ENCODE data around the gene MAIP1.

MAIP1 gene

DNA sequence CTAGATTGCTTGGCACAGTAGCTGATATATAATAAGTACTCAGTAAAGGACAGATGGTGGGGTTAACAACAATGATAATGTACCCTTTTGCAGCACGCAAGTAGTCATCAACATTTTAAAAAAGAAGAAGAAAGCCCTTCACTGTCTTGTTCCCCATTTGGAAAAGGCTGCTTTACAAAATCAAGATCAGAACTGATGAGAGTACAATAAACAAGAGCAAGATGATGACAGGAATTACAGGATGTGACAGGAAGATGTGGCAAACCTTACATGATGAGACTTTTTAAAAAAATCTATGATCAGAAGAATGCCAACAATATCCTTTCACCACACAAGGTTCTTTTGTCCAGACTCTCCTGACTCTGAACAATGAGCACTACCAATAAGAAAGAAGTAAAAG lies 9.2 kb upstream of the MAIP1 start:
- no peak for DNase-seq (ENCODE audit: low read depth in 4 of 4, low spot score in 1 of 4)

GRCh38 chr2:199946836-199947235 lies 8.5 kb upstream of the MAIP1 start:
- DNase-seq (ENCODE audit: low read depth in 4 of 4, low spot score in 1 of 4): no peak

DNA sequence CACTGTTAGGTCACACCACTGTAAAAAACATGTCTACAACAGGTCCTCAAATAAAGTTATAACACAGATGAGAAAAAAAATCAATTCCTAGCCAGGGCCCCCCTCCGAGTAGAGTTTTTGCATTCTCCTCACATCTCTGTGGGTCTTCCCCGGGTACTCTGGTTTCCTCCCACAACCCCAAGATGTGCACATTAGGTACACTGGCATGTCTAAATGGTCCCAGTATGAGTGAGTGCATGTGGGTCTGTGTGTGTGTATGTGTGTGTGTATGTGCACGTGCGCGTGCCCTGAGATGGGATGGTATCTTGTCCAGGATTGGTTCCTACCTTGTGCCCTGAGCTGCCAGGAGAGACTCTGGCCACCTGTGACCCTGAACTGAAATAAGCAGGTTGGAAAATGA lies 5.0 kb upstream of the MAIP1 start:
- no peak for DNase-seq (ENCODE audit: low read depth in 4 of 4, low spot score in 1 of 4)

GRCh38 chr2:199951023-199951422 lies 4.4 kb upstream of the MAIP1 start:
- DNase-seq (ENCODE audit: low read depth in 4 of 4, low spot score in 1 of 4): no peak

GRCh38 chr2:199955007-199955338 lies 409 bp upstream of the MAIP1 start:
- DNase-seq (ENCODE audit: low read depth in 4 of 4, low spot score in 1 of 4): no peak

DNA sequence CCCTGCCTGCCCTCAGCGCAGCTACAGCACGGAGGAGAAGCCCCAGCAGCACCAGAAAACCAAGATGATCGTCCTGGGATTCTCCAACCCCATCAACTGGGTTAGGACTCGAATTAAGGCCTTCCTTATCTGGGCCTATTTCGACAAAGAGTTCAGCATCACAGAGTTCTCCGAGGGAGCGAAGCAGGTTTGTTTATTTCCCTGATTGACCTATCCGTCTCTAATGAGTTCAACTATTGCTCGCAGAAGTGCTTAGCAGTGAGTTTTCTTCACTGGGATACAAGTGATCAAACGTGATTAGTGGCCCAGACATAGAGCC lies 639 bp downstream of the MAIP1 start:
- DNase-seq (ENCODE audit: low read depth in 4 of 4, low spot score in 1 of 4): no peak

GRCh38 chr2:199958014-199958413 lies 2.6 kb downstream of the MAIP1 start:
- no peak for DNase-seq (ENCODE audit: low read depth in 4 of 4, low spot score in 1 of 4)

- no peak for DNase-seq (ENCODE audit: low read depth in 4 of 4, low spot score in 1 of 4)
Measured at GRCh38 chr2:199962203-199962602, 6.8 kb downstream of the MAIP1 start.

DNA sequence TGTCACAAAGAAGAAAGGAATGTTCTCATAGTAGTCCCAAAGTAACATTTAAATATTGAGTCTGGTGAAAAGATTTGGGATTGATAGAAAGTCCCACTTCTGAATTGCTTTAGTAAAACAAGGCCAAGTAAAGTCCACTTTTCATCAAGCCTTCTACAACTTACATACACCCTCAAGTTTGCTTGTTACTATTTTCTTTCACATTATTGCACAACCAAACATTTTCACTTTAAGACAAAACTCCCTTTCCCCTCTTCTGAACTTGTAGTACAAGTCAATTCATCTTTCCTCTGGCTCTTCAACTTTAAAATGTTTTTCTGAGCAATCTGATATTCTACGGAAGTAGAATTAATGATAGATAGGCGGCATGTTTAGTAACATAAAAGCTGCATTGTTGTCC lies 11.0 kb downstream of the MAIP1 start:
- DNase-seq (ENCODE audit: low read depth in 4 of 4, low spot score in 1 of 4): no peak

- DNase-seq (ENCODE audit: low read depth in 4 of 4, low spot score in 1 of 4): no peak
Measured at GRCh38 chr2:199966976-199967375, 11.6 kb downstream of the MAIP1 start.

DNA sequence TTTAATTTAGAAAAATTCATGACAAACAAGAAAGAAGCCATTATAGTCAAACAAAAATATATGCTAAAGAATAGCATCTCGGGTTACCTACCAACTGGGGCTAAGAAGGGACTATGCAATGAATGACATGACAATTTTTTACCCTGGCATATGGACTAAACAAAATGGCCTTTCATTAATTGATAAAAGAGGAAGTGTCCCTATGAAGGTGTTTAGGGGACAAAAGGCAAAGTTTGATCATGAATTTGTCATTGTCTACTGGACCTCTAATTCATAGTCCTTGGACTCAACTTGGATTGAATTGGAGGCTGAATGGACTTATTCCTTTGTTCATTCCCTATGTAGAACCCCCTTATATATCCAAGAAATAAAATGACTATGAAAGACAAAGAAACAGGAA lies 12.7 kb downstream of the MAIP1 start:
- DNase-seq (ENCODE audit: low read depth in 4 of 4, low spot score in 1 of 4): no peak

GRCh38 chr2:199972088-199972626 lies 16.8 kb downstream of the MAIP1 start:
- DNase-seq (ENCODE audit: low read depth in 4 of 4, low spot score in 1 of 4): no peak

GRCh38 chr2:199973703-199974102 lies 18.3 kb downstream of the MAIP1 start:
- no peak for DNase-seq (ENCODE audit: low read depth in 4 of 4, low spot score in 1 of 4)

DNA sequence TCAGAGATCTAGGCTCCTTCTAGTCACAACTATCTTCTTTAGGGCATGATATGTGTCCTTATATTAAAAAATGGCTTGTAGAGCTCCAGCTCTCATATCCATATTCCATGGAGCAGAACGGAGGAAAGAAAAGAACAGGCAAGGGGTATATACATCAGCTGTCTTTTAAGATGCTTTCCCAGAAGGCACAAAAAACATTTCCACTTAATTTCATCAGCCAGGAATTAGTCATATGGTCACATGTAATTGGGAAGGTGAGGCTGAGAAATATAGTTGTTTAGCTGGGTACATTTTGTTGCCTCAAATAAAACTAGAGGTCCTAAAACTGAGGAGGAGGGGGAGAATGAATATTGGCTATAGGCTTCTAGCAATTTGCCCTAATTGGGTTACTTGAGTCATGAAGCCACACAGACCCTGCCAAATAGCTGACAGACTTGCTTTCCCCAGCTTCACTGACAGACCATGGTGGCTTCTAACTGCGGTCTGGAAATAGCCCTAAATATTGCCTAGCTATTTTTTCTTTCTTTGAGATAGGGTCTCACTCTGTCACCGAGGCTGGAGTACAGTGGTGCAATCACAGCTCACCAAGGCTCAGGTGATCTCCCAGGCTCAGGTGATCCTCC lies 20.0 kb downstream of the MAIP1 start:
- no peak for DNase-seq (ENCODE audit: low read depth in 4 of 4, low spot score in 1 of 4)

DNA sequence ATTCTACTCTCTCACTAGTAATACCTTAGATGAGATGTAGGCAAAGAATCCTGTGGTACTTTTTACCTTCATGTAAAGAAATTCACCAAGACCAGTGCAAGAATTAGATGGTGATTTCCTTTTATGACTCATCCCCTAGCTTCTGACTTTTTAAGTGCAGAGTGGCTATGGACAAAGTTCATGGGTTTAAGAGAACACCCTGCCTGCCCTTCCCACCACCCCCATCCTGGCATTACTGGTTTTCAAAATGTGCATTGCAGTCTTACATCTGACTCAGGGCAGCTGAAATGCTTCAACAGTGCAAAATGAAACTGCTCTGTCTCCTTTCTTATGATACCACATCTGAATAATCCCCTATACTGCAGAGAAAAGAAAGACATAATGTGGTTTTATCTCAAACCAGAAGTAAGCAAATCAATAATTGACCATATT lies 22.6 kb downstream of the MAIP1 start:
- DNase-seq (ENCODE audit: low read depth in 4 of 4, low spot score in 1 of 4): peak in 1 of 4 experiments; percentile 30

DNA sequence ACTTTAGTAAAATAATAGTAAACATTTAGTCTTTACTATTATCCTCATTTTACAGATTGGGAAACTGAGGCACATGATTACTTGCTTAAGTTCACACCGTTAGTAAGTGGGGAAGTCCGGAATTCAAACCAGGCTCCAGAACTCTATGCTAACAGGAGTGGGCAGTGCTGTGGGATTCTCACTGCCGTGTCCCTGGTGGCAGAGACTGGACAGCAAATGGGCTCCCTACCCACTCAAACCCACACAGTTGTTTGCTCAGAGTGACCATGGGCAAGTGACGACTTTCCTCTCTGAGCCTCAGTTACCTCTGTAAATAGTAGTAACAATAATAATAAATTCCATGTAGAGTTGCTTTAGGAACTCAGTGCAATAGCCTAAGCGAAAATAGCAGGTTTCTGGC lies 24.0 kb downstream of the MAIP1 start:
- DNase-seq (ENCODE audit: low read depth in 4 of 4, low spot score in 1 of 4): no peak

- DNase-seq (ENCODE audit: low read depth in 4 of 4, low spot score in 1 of 4): peak; percentile 71 to 86 (median 75)
Measured at GRCh38 chr2:199979832-199980628, 24.6 kb downstream of the MAIP1 start.

DNA sequence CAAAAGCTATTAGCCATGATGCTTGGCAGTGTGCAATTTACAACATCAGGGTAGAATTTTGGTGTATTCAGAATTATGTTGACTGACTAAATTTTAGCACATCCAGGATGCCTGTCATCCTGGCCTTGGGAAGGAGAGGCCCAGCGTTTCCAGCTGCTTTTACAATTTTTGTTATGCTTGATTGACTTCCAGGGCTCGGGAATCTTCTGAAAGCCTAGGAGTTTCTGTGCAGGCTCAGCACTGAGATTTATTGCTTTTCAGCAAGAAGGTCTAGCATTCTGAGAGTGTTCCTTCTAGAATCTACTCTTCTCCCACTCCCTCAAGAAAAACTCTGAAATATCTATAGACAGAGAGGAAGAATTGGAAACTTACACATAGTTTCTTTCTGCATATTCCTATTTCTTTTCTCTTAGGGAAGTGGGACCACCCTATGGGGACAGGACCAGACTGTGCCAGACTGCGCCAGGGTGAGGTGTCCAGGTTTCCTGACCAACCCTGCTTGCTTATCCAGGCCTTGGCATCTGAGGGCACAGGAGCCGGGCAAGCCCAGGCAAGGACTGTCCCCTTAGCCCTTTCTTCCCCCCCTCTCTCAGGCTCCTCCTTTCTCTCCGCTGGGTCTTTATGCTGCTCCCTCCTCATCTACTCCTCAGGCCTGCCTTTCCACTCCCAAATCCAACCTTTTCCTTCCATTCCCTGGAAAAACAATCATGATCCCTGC lies 26.9 kb downstream of the MAIP1 start:
- no peak for DNase-seq (ENCODE audit: low read depth in 4 of 4, low spot score in 1 of 4)

- DNase-seq (ENCODE audit: low read depth in 4 of 4, low spot score in 1 of 4): no peak
Measured at GRCh38 chr2:199983534-199983933, 28.2 kb downstream of the MAIP1 start.

DNA sequence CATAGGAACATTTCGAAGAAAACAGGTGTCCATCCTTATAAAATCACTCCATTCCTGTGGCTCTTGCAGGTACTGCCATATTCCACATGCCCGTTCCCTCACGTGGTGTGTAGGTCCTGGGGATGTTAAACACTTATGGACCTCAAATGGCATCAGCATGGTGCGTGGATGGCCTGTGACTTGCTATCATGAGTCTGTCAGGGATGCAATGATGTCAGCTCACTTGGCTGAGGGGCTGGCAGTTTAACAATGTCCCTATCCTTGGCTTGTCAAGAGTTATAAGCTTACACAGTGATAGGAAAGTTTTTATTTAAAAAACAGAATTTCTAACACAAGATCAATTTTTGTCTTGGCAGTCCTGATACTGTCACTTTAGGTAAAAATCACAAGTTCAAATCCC lies 28.8 kb downstream of the MAIP1 start:
- DNase-seq (ENCODE audit: low read depth in 4 of 4, low spot score in 1 of 4): no peak

- no peak for DNase-seq (ENCODE audit: low read depth in 4 of 4, low spot score in 1 of 4)
Measured at GRCh38 chr2:199984755-199985154, 29.4 kb downstream of the MAIP1 start.

GRCh38 chr2:199985625-199986207 lies 30.3 kb downstream of the MAIP1 start:
- peak; percentile 7 to 45 (median 26) for DNase-seq (ENCODE audit: low read depth in 4 of 4, low spot score in 1 of 4)

Measured in stimulated activated CD4-positive, alpha-beta T cell treated with anti-CD3 and anti-CD28 coated beads, Interleukin-1b, Interleukin-23, amount 100 ng/mL, for 24 hours (primary cell).